GM12872 (cell line): Measurements from ENCODE around the gene CCNH.

Experiments
- CTCF ChIP-seq: IDR thresholded peaks from 3 replicates; pipeline ENCODE4 v1.5.1; 2011; ENCODE audit warnings: low read depth, mild to moderate bottlenecking, low read length, moderate library complexity; ENCODE audit not compliant: insufficient read depth

Gene CCNH

GRCh38 chr5:87404359-87404758, 8.4 kb downstream of the CCNH start:
- TF ChIP-seq CTCF, result no peak

- no peak for TF ChIP-seq CTCF
Measured at GRCh38 chr5:87403899-87404298, 8.8 kb downstream of the CCNH start.

- TF ChIP-seq CTCF, result no peak
Measured at GRCh38 chr5:87403409-87403808, 9.3 kb downstream of the CCNH start.

- TF ChIP-seq CTCF, result no peak
Measured at GRCh38 chr5:87401626-87402025, 11.1 kb downstream of the CCNH start.

- peak; percentile 50 for TF ChIP-seq CTCF
Measured at GRCh38 chr5:87400305-87400899, 12.3 kb downstream of the CCNH start.

GRCh38 chr5:87399720-87400119, 13.0 kb downstream of the CCNH start:
- no peak for TF ChIP-seq CTCF

GRCh38 chr5:87398981-87399614, 13.6 kb downstream of the CCNH start:
- TF ChIP-seq CTCF, result no peak
